ENCODE data around the gene TSTD1. TPM values are rescaled to one million over a fixed set of nuclear protein-coding genes. Genes with fewer than 3 reads are reported as not detected.

Gene TSTD1
- total RNA-seq (2022; extraction: Qiagen RNA extraction; ENCODE audit: low read depth) = 0.49 to 0.78 TPM (median 0.67 TPM) in 4 of 5 replicates, not detected in the other

DNA sequence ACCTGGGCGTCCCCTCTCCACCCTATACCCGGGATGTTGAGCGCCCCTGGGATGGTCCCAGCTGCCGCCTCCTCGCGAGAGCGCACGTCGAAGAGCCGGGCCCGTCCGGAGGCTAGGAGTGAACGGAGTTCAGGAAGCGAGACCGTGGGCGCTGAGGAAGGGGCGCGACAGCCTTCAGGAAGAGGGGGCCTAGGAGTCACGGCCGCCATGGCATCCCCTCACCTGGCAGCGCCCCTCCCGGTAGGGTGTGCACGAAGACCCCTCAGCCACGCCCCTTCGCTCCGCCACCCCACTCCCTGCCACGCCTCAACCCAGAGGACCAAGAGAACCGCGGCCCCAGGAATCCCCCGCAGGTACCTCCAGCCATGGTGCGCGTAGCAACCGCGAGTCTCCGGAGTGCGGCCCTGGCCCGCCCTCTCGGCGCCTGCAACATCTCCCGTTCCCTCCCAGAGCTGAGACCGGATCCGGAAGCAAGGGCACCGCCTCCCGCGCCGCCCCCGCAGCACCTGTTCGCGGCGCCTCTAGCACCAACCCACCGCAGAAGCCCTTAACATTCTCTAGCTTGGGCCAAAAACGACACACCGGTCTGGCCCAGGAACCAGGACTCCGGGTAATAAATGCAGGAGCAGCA is at the start of gene TSTD1:
Gene TSTD1, minus strand, starts transcription at position 442 of the 631 bp plus-strand sequence. Its CDS starts 75 bp downstream, at position 367.

DNA sequence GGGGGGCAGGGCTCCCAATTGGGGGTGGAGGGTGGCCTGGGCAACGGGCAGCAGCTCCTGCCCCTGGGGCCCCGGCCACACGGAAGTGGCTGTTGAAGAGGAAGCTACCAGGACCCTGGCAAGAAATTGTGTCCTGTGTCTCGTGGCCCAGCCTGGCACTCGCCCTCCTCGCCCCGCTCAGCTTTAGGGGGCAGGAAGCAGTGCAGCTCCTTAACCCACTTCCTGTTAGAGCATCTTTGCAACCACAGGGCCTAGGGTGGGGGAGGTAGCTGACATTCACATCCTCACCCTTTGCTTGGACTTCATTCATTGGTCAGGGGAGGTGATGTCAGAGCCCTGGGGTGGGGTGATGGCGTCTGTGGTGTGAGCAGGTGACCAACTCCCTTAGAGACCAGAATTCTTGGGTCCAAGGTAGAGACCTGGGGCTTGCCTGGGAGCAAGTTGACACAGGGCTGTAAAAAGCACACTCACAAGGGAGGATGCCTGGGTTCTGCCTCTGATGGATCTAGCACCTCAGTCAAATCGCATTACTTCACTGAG is 31.0 kb upstream of the TSTD1 start, which contains the start of gene ARHGAP30:
Gene ARHGAP30, minus strand, starts transcription at position 161 of the 540 bp plus-strand sequence. CDS start 267 bp downstream, outside the sequence.

GRCh38 chr1:161045736-161046604 is 7.2 kb upstream of the TSTD1 start, which contains the start of gene USF1:
TSS of gene USF1 (minus strand) at chr1:161045977. CDS start at chr1:161043275, 2,702 bp downstream.

DNA sequence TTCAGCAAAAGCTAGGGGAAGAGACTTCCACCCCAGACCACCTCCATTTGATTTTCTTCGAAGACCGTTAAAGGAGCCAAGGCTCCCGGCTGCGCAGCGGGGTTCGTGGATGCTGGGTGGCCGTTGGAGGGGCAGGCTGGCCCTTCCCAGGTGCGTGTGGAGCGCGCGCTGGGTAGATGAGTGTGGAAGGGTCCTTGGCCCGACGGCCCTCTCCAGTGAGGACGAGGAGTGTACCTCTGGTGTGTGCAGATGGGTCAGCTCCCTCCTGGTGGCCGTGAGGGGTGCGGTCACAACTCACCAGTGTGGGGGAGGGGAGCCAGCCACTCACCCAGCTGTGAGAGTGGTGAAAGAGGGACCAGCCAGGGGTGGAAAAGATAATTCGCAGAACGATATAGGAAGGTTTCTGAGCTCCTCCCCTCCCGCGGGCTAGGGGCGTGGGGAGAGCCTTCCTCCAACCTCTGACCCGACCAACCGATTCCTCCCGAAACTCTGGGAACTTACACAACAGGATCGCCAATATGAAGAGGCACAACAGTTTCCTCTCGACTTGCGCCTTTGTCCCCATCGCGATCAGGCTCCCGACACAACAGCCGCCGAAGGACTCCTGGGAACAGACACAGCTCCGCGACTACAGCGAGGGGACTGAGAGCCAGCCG is 18.1 kb downstream of the TSTD1 start, which contains the start of gene F11R:
Gene F11R, minus strand, starts transcription at position 644 of the 656 bp plus-strand sequence. Its CDS starts 79 bp downstream, at position 565.

Other genes with a start within 250 kb of the TSTD1 start
- gene LY9, start 242.8 kb downstream of the TSTD1 start, total RNA-seq (2022; extraction: Qiagen RNA extraction; ENCODE audit: low read depth) = 0.09 to 0.12 TPM (median 0.12 TPM) in 3 of 5 replicates, not detected in the others
- gene CD244, start 176.1 kb downstream of the TSTD1 start, total RNA-seq (2022; extraction: Qiagen RNA extraction; ENCODE audit: low read depth) = not detected in 5 replicates
- gene ITLN1, start 153.8 kb downstream of the TSTD1 start, total RNA-seq (2022; extraction: Qiagen RNA extraction; ENCODE audit: low read depth) = not detected in 5 replicates
- gene ITLN2, start 84.2 kb downstream of the TSTD1 start, total RNA-seq (2022; extraction: Qiagen RNA extraction; ENCODE audit: low read depth) = 0.14 to 1.1 TPM (median 0.36 TPM) in 5 replicates
- 43.1 to 66.6 TPM (median 47.2 TPM) in 5 replicates for gene F11R, start 17.8 kb downstream of the TSTD1 start, total RNA-seq (2022; extraction: Qiagen RNA extraction; ENCODE audit: low read depth)
- 45.3 to 50.5 TPM (median 49.9 TPM) in 5 replicates for gene USF1, start 7.0 kb upstream of the TSTD1 start, total RNA-seq (2022; extraction: Qiagen RNA extraction; ENCODE audit: low read depth)
- 0.06 to 0.19 TPM (median 0.08 TPM) in 5 replicates for gene ARHGAP30, start 30.9 kb upstream of the TSTD1 start, total RNA-seq (2022; extraction: Qiagen RNA extraction; ENCODE audit: low read depth)
- gene NECTIN4, start 50.6 kb upstream of the TSTD1 start, total RNA-seq (2022; extraction: Qiagen RNA extraction; ENCODE audit: low read depth) = 0.81 to 2.9 TPM (median 2.0 TPM) in 5 replicates
- gene KLHDC9, start 59.4 kb upstream of the TSTD1 start, total RNA-seq (2022; extraction: Qiagen RNA extraction; ENCODE audit: low read depth) = 1.1 to 2.2 TPM (median 2.0 TPM) in 5 replicates
- 106 to 128 TPM (median 117 TPM) in 5 replicates for gene PFDN2, start 79.1 kb upstream of the TSTD1 start, total RNA-seq (2022; extraction: Qiagen RNA extraction; ENCODE audit: low read depth)
- gene NIT1, start 79.1 kb upstream of the TSTD1 start, total RNA-seq (2022; extraction: Qiagen RNA extraction; ENCODE audit: low read depth) = 23.3 to 38.9 TPM (median 30.2 TPM) in 5 replicates
- gene DEDD, start 93.7 kb upstream of the TSTD1 start, total RNA-seq (2022; extraction: Qiagen RNA extraction; ENCODE audit: low read depth) = 24.5 to 35.9 TPM (median 32.3 TPM) in 5 replicates
- gene UFC1, start 115.0 kb upstream of the TSTD1 start, total RNA-seq (2022; extraction: Qiagen RNA extraction; ENCODE audit: low read depth) = 85.4 to 154 TPM (median 93.0 TPM) in 5 replicates
- 15.0 to 24.1 TPM (median 20.5 TPM) in 5 replicates for gene USP21, start 120.5 kb upstream of the TSTD1 start, total RNA-seq (2022; extraction: Qiagen RNA extraction; ENCODE audit: low read depth)
- 10.7 to 19.4 TPM (median 16.6 TPM) in 5 replicates for gene PPOX, start 127.5 kb upstream of the TSTD1 start, total RNA-seq (2022; extraction: Qiagen RNA extraction; ENCODE audit: low read depth)
- gene B4GALT3, start 138.5 kb upstream of the TSTD1 start, total RNA-seq (2022; extraction: Qiagen RNA extraction; ENCODE audit: low read depth) = 18.3 to 28.9 TPM (median 25.6 TPM) in 5 replicates
- gene ADAMTS4, start 160.1 kb upstream of the TSTD1 start, total RNA-seq (2022; extraction: Qiagen RNA extraction; ENCODE audit: low read depth) = 0.02 TPM in 1 of 5 replicates, not detected in the others
- 79.0 to 87.4 TPM (median 84.3 TPM) in 5 replicates for gene NDUFS2, start 163.4 kb upstream of the TSTD1 start, total RNA-seq (2022; extraction: Qiagen RNA extraction; ENCODE audit: low read depth)
- gene FCER1G, start 176.3 kb upstream of the TSTD1 start, total RNA-seq (2022; extraction: Qiagen RNA extraction; ENCODE audit: low read depth) = 0.70 TPM in 1 of 5 replicates, not detected in the others
- not detected in 5 replicates for gene APOA2, start 184.7 kb upstream of the TSTD1 start, total RNA-seq (2022; extraction: Qiagen RNA extraction; ENCODE audit: low read depth)
- 9.5 to 12.8 TPM (median 11.3 TPM) in 5 replicates for gene TOMM40L, start 187.1 kb upstream of the TSTD1 start, total RNA-seq (2022; extraction: Qiagen RNA extraction; ENCODE audit: low read depth)
- not detected in 5 replicates for gene NR1I3, start 199.2 kb upstream of the TSTD1 start, total RNA-seq (2022; extraction: Qiagen RNA extraction; ENCODE audit: low read depth)
- 0.11 TPM in 1 of 5 replicates, not detected in the others for gene PCP4L1, start 219.8 kb upstream of the TSTD1 start, total RNA-seq (2022; extraction: Qiagen RNA extraction; ENCODE audit: low read depth)

All from A549 treated with ZK216348 at 1 μM for 4 hours (cell line).